HK-2 (cell line): Measurements from ENCODE around the gene OPA1.
"Not testable (repeated sequence)": the region's sequence is repeated elsewhere in the genome, so short reads cannot be mapped to it uniquely, and the experiment has no call there.

Experiments
- DNase-seq: peaks from one replicate; pipeline ENCODE4 v3.0.0-alpha.2; 2018; ENCODE audit not compliant: unreplicated experiment

Gene OPA1

DNA sequence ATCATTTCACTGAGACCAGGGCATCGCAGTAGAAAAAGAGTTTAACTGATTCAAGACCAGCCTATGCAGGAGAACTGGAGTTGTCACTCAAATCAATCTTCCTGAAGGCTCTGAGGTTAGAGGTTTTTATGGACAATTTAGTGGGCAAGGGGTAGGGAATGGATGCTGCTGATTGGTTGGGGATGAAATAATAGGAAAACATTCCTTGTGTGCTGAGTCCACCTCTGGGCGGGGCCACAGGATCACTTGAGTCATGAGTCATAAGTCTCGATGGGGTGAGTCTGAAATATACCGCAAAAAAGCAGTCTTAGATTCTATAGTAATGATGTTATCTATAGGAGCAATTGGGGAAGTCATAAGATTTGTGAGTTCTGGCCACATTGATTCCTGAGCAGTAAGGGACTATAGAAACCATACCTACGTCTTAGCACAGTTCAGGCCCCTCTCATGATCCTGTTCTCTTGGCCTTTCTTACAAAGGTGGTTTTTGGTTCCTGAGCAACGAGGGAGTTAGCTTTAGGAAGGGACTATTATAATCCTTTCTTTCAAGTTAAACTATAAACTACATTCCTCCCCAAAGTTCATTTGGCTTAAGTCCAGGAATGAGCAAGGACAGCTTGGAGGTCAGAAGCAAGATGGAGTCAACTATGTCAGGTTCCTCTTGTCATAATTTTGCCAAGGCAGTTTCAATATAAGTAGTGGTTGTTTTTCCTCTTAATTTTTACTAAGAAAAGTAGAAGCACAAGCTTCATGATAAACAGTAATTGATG, 2.7 kb upstream of the OPA1 start:
- DNase-seq: peak; percentile 81

GRCh38 chr3:193593668-193594030, 641 bp downstream of the OPA1 start:
- no peak for DNase-seq

DNA sequence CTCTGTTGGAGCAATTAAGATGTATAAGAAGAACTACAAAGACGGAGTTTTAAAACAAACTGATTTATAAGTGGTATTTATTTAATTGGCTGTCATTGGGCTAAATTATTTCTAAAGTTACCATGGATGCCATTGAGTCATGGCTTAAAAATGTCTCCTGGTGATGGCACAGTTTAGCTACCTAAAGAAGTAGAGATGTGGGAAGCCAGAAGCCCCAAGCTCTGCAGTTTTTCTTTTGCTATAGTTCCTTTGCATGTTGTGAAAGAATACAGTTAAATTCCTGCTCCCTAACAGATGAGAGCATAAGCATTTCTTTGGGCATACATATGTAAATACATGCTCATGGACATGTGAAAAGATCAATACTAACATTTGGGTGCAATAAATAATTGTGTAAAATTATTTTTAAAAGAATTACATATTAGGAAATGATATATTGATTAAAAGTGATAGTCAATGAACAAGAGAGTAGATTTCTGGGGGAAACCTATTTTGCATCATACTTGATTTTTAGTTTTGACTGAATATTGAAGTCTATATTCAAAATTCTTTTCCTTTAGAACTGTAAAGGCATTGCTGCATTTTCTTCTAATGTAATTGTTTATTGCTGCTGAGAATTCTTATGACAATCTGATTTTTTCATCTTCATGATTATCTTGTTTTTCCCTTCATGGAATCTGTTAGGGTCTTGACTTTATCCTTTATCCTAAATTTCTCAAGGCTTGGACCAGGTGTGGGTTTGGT, 2.1 kb downstream of the OPA1 start:
- no peak for DNase-seq

DNA sequence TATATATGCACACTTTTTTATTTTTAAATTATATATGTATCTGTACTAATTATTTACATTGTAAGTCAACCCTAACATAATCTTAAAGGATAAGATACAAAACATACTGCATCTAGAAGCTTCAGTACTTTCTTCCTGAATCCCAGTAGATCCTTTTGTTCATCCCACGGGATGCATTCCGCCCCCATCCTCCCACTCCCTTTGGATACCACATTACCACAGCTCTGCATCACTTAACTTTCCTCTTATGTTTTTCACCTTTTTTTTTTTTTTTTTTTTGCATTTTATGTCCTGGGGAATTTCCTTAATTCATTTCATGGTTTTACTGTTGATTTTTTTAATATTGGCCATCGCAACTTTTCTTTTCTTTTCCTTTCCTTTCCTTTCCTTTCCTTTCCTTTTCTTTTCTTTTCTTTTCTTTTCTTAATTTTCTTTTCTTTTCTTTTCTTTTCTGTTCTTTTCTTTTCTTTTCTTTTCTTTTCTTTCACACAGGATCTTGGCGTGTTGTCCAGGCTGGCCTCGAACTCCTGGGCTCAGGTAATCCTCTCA, 3.0 kb downstream of the OPA1 start:
- no peak for DNase-seq

GRCh38 chr3:193598202-193598601, 5.2 kb downstream of the OPA1 start:
- no peak for DNase-seq

- no peak for DNase-seq
Observed at GRCh38 chr3:193599393-193599792, 6.4 kb downstream of the OPA1 start.

- DNase-seq: peak; percentile 49
Observed at GRCh38 chr3:193605876-193606275, 12.9 kb downstream of the OPA1 start.

- not testable (repeated sequence) for DNase-seq
Observed at GRCh38 chr3:193606892-193607291, 13.9 kb downstream of the OPA1 start.

GRCh38 chr3:193610516-193610915, 17.5 kb downstream of the OPA1 start:
- DNase-seq: not testable (repeated sequence)

GRCh38 chr3:193614430-193614829, 21.4 kb downstream of the OPA1 start:
- DNase-seq: no peak

- DNase-seq: no peak
Observed at GRCh38 chr3:193617628-193618027, 24.6 kb downstream of the OPA1 start.

DNA sequence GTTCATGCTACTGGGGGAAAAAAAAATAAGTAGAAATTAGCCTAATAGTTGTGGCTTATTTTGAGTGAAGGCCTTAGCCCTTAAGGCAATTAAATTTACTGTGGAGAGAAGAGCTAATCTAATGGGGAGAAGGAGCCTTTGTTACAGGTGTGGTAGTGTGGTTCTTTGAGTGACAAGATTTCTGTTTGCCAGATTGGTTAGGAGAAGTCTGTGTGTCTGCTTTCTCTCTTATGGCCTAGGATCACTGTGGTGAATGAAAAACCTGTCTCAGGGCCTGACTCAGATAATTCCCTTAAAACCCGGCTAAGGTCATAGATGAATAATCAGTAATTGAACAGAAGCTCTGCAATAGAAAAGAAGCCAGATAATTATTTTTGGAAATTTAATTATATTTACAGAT, 27.0 kb downstream of the OPA1 start:
- no peak for DNase-seq

GRCh38 chr3:193620650-193621049, 27.6 kb downstream of the OPA1 start:
- no peak for DNase-seq

- no peak for DNase-seq
Observed at GRCh38 chr3:193621127-193621526, 28.1 kb downstream of the OPA1 start.

- no peak for DNase-seq
Observed at GRCh38 chr3:193630005-193630404, 37.0 kb downstream of the OPA1 start.

DNA sequence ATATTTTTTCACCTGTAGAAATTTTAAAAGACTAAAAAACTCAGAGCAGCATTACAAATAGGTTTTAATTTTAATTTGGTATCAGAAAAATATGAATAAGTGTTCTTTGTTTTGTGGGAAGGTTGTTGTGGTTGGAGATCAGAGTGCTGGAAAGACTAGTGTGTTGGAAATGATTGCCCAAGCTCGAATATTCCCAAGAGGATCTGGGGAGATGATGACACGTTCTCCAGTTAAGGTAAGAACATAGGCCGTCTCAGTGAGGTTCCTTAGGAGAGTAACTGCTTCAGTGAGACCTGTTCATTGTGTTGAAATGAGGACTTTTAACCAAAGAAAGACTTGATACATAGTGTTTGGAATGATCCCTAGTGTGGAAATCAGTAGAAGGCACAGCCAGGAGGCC, 44.8 kb downstream of the OPA1 start:
- DNase-seq: no peak

DNA sequence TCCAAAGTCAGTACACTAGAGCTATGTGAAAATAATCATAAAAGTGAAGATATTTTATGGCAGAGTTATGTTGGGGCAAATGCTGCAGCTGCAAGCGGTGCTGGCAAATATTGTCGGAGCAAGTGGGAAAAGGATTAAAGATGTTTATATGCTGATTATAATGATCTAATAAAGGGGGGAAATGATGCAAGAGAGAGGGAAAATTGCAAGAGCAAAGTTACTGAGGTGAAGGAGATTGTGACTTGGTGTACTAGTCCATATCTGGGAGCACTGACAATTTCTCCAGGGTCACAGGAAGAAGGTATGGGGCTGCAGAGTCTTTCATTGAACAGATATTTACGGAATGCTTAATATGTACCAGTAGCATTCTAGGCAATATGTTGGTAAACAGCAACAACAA, 45.8 kb downstream of the OPA1 start:
- DNase-seq: no peak

DNA sequence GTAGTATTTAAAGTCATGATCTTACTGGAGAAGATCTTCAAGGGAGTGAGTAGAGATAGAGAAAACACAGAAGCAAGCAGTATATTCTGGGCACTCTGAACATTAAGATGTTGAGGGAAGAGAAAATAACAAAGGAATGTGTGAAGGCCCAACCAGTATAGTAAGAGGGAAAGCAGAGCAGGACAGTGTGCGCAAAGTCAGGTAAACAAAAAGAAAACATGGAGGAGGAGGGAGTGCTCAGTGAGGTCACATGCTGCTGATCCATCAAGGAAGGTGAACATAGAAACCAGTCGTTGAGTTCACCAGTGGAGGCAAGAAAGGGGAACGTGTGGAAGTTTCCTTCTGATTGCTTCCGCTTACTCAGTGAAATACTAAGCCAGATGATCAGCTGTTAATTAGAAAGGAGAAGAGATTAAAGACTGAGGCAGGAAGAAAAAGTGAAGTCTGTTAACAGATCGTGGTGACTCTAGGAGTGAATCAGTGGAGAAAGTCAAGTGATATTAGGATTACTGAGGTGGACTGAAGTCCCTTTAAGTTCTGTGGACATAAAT, 47.2 kb downstream of the OPA1 start:
- no peak for DNase-seq

DNA sequence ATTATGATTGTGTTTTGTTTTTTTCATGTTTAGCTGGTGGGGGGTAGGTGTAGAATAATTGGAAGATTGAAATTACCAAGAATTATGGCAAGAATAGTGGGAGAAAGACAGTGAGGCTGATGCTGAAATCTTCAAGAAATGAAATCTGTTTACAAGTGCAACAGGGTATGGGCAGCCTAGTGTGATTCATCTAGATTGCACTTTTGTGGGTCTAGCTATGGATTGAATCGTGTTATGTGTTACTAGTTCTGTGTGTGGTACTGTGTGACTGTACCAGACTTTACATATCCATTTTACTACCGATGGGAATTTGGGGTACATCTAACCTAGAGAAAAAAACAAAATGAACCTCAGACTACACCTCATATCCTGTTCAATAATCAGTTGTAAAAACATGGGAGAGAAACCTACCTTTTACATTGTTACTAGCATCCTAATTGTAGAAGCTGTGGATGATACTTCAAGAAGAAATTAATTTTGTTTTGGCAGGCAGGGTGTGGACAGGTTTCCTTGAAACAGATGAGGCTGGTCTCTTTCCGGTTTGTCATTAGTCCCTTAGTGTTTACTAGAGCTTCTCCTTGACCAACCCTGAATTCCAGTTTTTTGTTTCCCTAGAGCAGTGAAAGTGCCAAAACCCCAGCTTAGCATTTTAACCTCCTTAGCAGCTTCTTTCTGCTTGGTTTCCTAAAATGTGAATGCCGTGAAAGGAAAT, 47.9 kb downstream of the OPA1 start:
- no peak for DNase-seq

DNA sequence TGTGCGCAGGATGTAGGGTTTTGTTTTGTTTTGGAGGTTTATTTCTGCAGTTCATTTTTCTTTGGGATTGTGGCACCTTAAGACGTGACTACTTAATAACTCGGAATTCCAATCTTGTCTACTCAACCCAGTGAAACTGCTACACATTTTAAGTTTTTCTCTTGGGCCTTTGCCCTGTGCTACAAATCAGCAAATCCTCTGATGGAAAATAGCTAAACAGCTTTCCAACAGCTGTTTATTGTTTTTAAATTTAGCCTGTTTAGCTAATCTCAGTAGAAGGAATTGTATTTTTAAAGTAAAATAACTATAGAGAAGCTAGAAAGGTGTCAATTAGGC, 48.4 kb downstream of the OPA1 start:
- no peak for DNase-seq

DNA sequence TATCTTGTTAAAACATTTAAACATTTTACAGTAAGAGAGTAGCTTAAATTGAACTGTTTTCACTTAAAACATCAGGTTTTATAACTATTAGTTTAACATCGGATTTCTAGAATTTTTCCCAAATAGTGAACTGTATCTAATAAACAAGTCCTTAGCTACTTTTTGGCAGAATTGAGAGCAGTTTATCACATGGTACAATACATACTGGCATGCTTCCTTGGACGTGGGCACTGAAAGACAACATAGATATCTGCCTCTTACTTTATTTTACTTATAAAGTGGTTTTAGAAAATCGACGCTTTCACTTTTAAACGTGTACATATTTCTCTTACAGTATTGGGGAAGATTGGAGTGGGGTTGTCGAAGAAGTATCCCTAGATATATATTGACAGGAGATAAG, 52.8 kb downstream of the OPA1 start:
- DNase-seq: no peak

DNA sequence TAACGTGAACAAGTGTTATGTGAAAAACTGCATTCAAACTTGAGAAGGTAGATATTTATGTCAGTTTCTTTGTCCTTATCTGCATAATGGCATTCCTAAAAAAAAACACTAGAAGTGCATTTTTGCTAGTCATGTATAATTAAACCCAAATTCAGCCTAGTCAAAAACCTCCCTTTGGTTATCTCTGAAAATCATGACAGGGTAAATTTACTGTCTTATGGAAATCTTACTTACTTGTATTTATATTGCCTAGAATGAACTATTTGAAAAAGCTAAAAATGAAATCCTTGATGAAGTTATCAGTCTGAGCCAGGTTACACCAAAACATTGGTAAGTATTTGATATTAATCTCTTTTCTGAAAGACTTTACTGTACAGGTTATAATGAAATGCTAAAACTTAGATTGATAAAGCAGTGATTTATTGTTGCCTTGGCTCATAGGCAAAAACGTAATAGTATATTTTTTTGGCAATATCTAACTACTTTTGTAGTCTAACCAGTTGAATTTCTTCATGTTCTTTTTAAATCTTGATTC, 55.6 kb downstream of the OPA1 start:
- DNase-seq: no peak
